NCI-H774 (cell line): ENCODE results near the gene FAM131B.

ENCODE experiments used
- DNase-seq: peaks from one replicate; lab custom pipeline; 2025; lab: John Stamatoyannopoulos, UW

FAM131B gene

DNA sequence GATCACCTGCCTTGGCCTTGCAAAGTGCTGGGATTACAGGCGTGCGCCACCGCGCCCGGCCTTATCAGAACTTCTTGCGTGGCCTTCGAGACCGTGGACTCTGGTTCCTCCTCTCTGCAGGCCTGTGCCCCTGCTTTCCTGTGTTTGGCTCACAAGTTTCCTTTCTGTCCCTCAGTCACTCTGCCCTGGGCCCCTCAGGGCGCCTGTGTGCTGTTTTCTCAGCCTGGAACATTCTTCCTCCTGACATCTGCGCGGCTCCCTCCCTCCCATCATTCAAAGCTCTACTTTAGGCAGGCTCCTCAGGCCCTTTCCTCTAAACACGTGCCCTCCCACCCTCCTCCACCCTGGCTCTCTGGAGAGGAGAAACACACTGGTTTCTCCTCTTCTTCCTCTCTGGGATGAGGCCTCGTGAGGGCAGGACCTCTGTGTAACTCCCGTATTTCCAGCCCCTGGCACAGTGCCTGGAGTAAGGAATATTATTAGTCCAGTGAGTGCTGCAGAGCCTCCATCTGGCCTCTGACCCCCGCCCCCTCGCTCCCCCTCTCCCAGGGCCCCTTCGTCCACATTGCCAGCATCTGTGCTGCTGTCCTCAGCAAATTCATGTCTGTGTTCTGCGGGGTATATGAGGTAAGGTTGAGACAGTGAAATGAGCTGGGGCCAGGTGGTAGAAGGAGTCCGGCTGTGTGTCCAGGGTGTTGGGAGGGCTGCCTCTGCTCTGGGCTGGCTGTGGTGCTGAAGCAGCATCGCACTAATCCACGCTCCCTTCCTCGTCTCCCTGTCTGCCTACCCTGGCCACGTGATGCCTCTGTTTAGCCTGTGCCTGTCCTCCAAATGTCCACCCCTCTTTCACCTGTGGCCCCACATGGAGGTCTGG lies 39.5 kb downstream of the FAM131B start:
- DNase-seq, result no peak

GRCh38 chr7:143321734-143322133 lies 40.8 kb downstream of the FAM131B start:
- DNase-seq, result no peak

GRCh38 chr7:143321242-143321641 lies 41.3 kb downstream of the FAM131B start:
- DNase-seq, result no peak

- DNase-seq, result no peak
Observed at GRCh38 chr7:143320620-143321019, 41.9 kb downstream of the FAM131B start.

- DNase-seq, result no peak
Observed at GRCh38 chr7:143318661-143319060, 43.9 kb downstream of the FAM131B start.

DNA sequence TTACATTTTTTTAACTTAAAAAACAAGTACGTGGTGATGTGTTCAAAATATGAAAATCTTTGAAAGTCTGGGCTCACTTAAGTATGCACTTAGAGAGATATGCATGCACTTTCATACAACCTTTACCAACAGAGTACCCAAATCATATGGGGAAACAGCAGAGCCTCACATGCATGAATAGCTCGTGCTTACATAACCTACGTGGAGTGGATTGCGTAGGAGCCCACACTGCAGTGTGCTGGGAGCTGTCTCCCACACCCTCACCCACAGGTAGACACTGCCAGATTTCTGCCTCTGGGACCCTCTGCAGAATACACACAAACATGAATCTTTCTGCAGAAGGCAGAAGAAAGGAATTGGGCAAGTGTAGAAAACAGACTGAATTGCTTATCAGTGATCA lies 46.0 kb downstream of the FAM131B start:
- no peak for DNase-seq

- DNase-seq, result no peak
Observed at GRCh38 chr7:143315776-143316175, 46.7 kb downstream of the FAM131B start, which contains the start of gene CLCN1. Gene CLCN1, plus strand, starts transcription at chr7:143316111. Its CDS starts 102 bp downstream, at chr7:143316213.

- no peak for DNase-seq
Observed at GRCh38 chr7:143314127-143314526, 48.4 kb downstream of the FAM131B start.

- DNase-seq, result no peak
Observed at GRCh38 chr7:143308632-143309031, 53.9 kb downstream of the FAM131B start.

GRCh38 chr7:143305423-143306070 lies 57.0 kb downstream of the FAM131B start:
- no peak for DNase-seq

DNA sequence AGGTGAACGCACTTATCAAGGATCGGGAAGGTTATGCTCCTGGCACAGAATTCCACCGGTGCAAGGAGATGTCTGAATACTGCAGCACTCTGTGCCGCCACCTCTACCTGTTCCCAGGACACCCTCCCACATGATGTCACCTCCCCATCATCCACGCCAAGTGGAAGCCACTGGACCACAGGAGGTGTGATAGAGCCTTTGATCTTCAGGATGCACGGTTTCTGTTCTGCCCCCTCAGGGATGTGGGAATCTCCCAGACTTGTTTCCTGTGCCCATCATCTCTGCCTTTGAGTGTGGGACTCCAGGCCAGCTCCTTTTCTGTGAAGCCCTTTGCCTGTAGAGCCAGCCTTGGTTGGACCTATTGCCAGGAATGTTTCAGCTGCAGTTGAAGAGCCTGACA lies 57.6 kb downstream of the FAM131B start:
- no peak for DNase-seq

- DNase-seq, result no peak
Observed at GRCh38 chr7:143303733-143304132, 58.8 kb downstream of the FAM131B start.
